GM12878 (cell line): ENCODE measurements around the gene DDX20. TPM values are rescaled to one million over a fixed set of nuclear protein-coding genes. Genes with fewer than 3 reads are reported as not detected.

Source experiments
- ATAC-seq: fragments of 200-7000 bp; cut with Tn5 transposase; 3 replicates; pipeline ENCODE4 v1.9.1; 2020; ENCODE audit warnings: mild to moderate bottlenecking, moderate library complexity
- BruUV-seq: library from RNA; stranded (reverse); fragments of 400-500 nt; replicated peaks from 2 replicates; lab custom pipeline; 2021; lab: Mats Ljungman, UMichigan
- CTCF ChIA-PET: fragments of 300-600 bp; sonication (Branson Sonifier 250); formaldehyde crosslinking; extraction: SDS; loops from one replicate; lab custom pipeline; 2021; ENCODE audit warnings: inconsistent platforms; lab: Yijun Ruan, JAX
- POLR2A ChIA-PET: fragments of 350-600 bp; formaldehyde crosslinking; extraction: SDS; loops from one replicate; lab custom pipeline; 2021; ENCODE audit warnings: inconsistent platforms; lab: Charles Lee
- RAD21 ChIA-PET: fragments of 300-600 bp; sonication (Branson Sonifier 250); formaldehyde crosslinking; loops from one replicate; lab custom pipeline; 2023; ENCODE audit warnings: antibody characterized with exemption; ENCODE audit not compliant: unreplicated experiment; lab: Charles Lee
- SMC1A ChIA-PET: fragments of 300-600 bp; sonication (Branson Sonifier 250); formaldehyde crosslinking; loops from one replicate; lab custom pipeline; 2023; ENCODE audit not compliant: unreplicated experiment, uncharacterized antibody; lab: Charles Lee
- DNase-seq: peaks from one replicate; pipeline ENCODE4 v3.0.0-alpha.2; 2011; ENCODE audit warnings: low read depth, low spot score
- FAIRE-seq: peaks from 3 replicates; lab custom pipeline; 2011; peaks lifted over from hg19 to GRCh38; lab: Jason Lieb, UNC
- H2AFZ ChIP-seq: 2 replicates; pipeline ENCODE4 v1.6.0; 2011; ENCODE audit warnings: low read depth, low read length, control low read depth; ENCODE audit not compliant: control insufficient read depth
- H3K27ac ChIP-seq: 2 replicates; pipeline ENCODE4 v1.5.1; 2011; ENCODE audit warnings: control low read depth; ENCODE audit not compliant: control insufficient read depth, insufficient read depth
- H3K27me3 ChIP-seq, 2 experiments: replicated peaks in 1 of 2; 2 replicates each; pipeline versions ENCODE4 v1.6.0 to v1.6.1; 2011; ENCODE audit warnings: low read length in 1 of 2; ENCODE audit not compliant: control insufficient read depth in 2 of 2, insufficient read depth in 2 of 2
- H3K36me3 ChIP-seq, 2 experiments: 2 replicates each; pipeline ENCODE4 v1.5.1; 2011; ENCODE audit warnings: low read length in 1 of 2; ENCODE audit not compliant: control insufficient read depth in 2 of 2, insufficient read depth in 2 of 2
- H3K4me1 ChIP-seq: 2 replicates; pipeline ENCODE4 v1.6.1; 2011; ENCODE audit warnings: mild to moderate bottlenecking, low read length, moderate library complexity, mixed read lengths; ENCODE audit not compliant: control insufficient read depth, insufficient read depth
- H3K4me2 ChIP-seq: 2 replicates; pipeline ENCODE4 v1.6.0; 2011; ENCODE audit warnings: control low read depth; ENCODE audit not compliant: control insufficient read depth, insufficient read depth
- H3K4me3 ChIP-seq: fragments of 200-600 bp; sonication (generic); 2 replicates; pipeline ENCODE4 v1.5.1; 2016
- H3K79me2 ChIP-seq: 2 replicates; pipeline ENCODE4 v1.6.0; 2011; ENCODE audit warnings: low read length; ENCODE audit not compliant: control insufficient read depth, insufficient read depth
- H3K9ac ChIP-seq: 2 replicates; pipeline ENCODE4 v1.8.0; 2011; ENCODE audit warnings: low read length, control low read depth, mixed read lengths; ENCODE audit not compliant: control insufficient read depth, insufficient read depth
- H3K9me3 ChIP-seq: replicated peaks from 3 replicates; pipeline ENCODE4 v1.5.1; 2011; ENCODE audit warnings: mild to moderate bottlenecking, low read length; ENCODE audit not compliant: control insufficient read depth, insufficient read depth
- H4K20me1 ChIP-seq: 2 replicates; pipeline ENCODE4 v1.6.0; 2011; ENCODE audit not compliant: control insufficient read depth, insufficient read depth
- BCLAF1 ChIP-seq: fragments of 450-650 bp; IDR thresholded peaks from 2 replicates; pipeline ENCODE4 v1.6.1; 2017; ENCODE audit warnings: antibody characterized with exemption, mild to moderate bottlenecking, moderate library complexity
- CREM ChIP-seq: IDR thresholded peaks from 2 replicates; pipeline ENCODE4 v1.6.1; 2014; ENCODE audit warnings: antibody characterized with exemption, low read depth
- HDAC2 ChIP-seq: fragments of 200-600 bp; sonication (generic); IDR thresholded peaks from 2 replicates; pipeline ENCODE4 v1.6.1; 2017
- IRF4 ChIP-seq: IDR thresholded peaks from 2 replicates; pipeline ENCODE4 v1.6.1; 2011; ENCODE audit warnings: low read depth, low read length
- NFYB ChIP-seq: IDR thresholded peaks from 2 replicates; pipeline ENCODE4 v1.6.1; 2011; ENCODE audit warnings: low read depth, mild to moderate bottlenecking, low read length, improper control_type of control experiment, moderate library complexity; ENCODE audit not compliant: insufficient read depth
- SMAD1 ChIP-seq: fragments of 450-650 bp; IDR thresholded peaks from 2 replicates; pipeline ENCODE4 v1.6.1; 2018; ENCODE audit warnings: mild to moderate bottlenecking, low read depth; ENCODE audit not compliant: partially characterized antibody
- SP1 ChIP-seq: IDR thresholded peaks from one replicate; pipeline ENCODE4 v1.6.1; 2011; ENCODE audit warnings: low read depth, low read length
- STAT1 ChIP-seq: fragments of 450-650 bp; conservative IDR thresholded peaks from 2 replicates; pipeline ENCODE4 v1.6.1; 2014; ENCODE audit warnings: antibody characterized with exemption, mild to moderate bottlenecking
- TAF1 ChIP-seq: IDR thresholded peaks from 2 replicates; pipeline ENCODE4 v1.6.1; 2011; ENCODE audit warnings: mild to moderate bottlenecking, low read depth, low read length, borderline replicate concordance
- TCF12 ChIP-seq: IDR thresholded peaks from 2 replicates; pipeline ENCODE4 v1.6.1; 2011; ENCODE audit warnings: low read depth, mild to moderate bottlenecking, low read length
- TCF3 ChIP-seq: IDR thresholded peaks from 2 replicates; pipeline ENCODE4 v1.6.1; 2012; ENCODE audit warnings: low read depth, mild to moderate bottlenecking, low read length, borderline replicate concordance; ENCODE audit not compliant: insufficient read depth
- ZBTB40 ChIP-seq: fragments of 450-650 bp; IDR thresholded peaks from 2 replicates; pipeline ENCODE4 v1.6.1; 2016; ENCODE audit warnings: mild to moderate bottlenecking, moderate library complexity, borderline replicate concordance
- WGBS: methylation state at CpG from one replicate; pipeline ENCODE4 v1.1.6; 2016; ENCODE audit warnings: low lambda C conversion rate; ENCODE audit not compliant: insufficient replicate concordance, insufficient coverage; ENCODE audit errors: missing lambda C conversion rate; 5-methylcytosine and 5-hydroxymethylcytosine counted together
- in situ Hi-C: fragments of 300-500 bp; cut with MboI; formaldehyde crosslinking; loops from 9 replicates; pipeline ENCODE4 v1.14.3; 2018; ENCODE audit warnings: mixed read lengths
- intact Hi-C: fragments of 100-400 bp; cut with micrococcal nuclease; formaldehyde crosslinking; loops from one replicate; pipeline ENCODE4 v1.14.2; 2022; ENCODE audit not compliant: unreplicated experiment
- polyA plus RNA-seq, 11 experiments: library from polyadenylated mRNA; depleted of rRNA in 4 of 11; unstranded in 6 of 11; stranded (reverse) in 5 of 11; fragments of >200 nt; fragmentation: Nextera tagmentation in 4 of 11; fragmentation: Illumina TruSeq in 1 of 11; extraction: Ambion mirVana in 4 of 11; extraction: Trizol in 1 of 11; gene quantifications; 1 replicate in 1 of 11; 2 replicates in 10 of 11; pipeline versions ENCODE4 v1.2.1 to v1.2.3, GENCODE V29; 2011 to 2016; ENCODE audit warnings: inconsistent platforms in 2 of 11, missing spikeins in 2 of 11, low read depth in 1 of 11
- total RNA-seq, 4 experiments: library from RNA; depleted of rRNA in 3 of 4; stranded (reverse); fragments of >200 nt in 3 of 4; fragmentation: Illumina TruSeq in 1 of 4; extraction: Trizol in 1 of 4; gene quantifications; 2 replicates each; pipeline versions ENCODE4 v1.2.1 to v1.2.3, GENCODE V29; 2013 to 2021

Gene DDX20
- total and polyA plus RNA-seq, 10 of the 15 experiments (the other 5 are each of a cell fraction or from before 2014, with no cell fraction given): 7.2 to 30.6 (median 25.1) TPM

- intact Hi-C loops: no loop called here
- Histone ChIP-seq H4K20me1 (no peaks in the 10 kb centered on the region), H2AFZ (no peak overlapping the region), H3K9ac (no peak overlapping the region), H3K27me3 (peaks cover 0 to 6% of the 10 kb centered on the region in 2 experiments), H3K9me3 (no peaks in the 10 kb centered on the region), H3K4me2 (no peak overlapping the region), H3K36me3 (no peaks in the 10 kb centered on the region), H3K27ac (no peak overlapping the region), H3K79me2 (no peaks in the 10 kb centered on the region), H3K4me1 (no peaks in the 10 kb centered on the region), H3K4me3 (no peak overlapping the region)
- DNase-seq (no peak), FAIRE-seq (no peak), ATAC-seq (no peak)
- POLR2A ChIA-PET: interaction anchor here (0.6 kb wide), 1 partner anchor 76 kb away, joined by 3 read pairs; no protein-coding TSS in a partner anchor
- RAD21 ChIA-PET: no interaction called here
- in situ Hi-C loops: no loop called here
- 64% methylated on average over 9 of the region's 9 CpGs for WGBS
- SMC1A ChIA-PET: no interaction called here
- BruUV-seq: no TSS peak
- CTCF ChIA-PET: interaction anchor here (1.0 to 1.3 kb wide), 2 partner anchors 25 to 332 kb away, joined by 3 to 5 read pairs; no protein-coding TSS in a partner anchor
- no peak for TF ChIP-seq NFYB
- no peak for TF ChIP-seq TAF1
- no peak for TF ChIP-seq SP1
- TF ChIP-seq IRF4: no peak
- no peak for TF ChIP-seq TCF3
- TF ChIP-seq CREM: no peak
- TF ChIP-seq TCF12: no peak
- TF ChIP-seq ZBTB40: no peak
- no peak for TF ChIP-seq SMAD1
- TF ChIP-seq HDAC2: no peak
- no peak for TF ChIP-seq STAT1
- no peak for TF ChIP-seq BCLAF1
Observed at GRCh38 chr1:111814305-111814628, 58.6 kb downstream of the DDX20 start.
